ENCODE measurements around the gene ADAM8.
"Not testable (repeated sequence)": the region's sequence is repeated elsewhere in the genome, so short reads cannot be mapped to it uniquely, and the experiment has no call there.

Gene ADAM8

DNA sequence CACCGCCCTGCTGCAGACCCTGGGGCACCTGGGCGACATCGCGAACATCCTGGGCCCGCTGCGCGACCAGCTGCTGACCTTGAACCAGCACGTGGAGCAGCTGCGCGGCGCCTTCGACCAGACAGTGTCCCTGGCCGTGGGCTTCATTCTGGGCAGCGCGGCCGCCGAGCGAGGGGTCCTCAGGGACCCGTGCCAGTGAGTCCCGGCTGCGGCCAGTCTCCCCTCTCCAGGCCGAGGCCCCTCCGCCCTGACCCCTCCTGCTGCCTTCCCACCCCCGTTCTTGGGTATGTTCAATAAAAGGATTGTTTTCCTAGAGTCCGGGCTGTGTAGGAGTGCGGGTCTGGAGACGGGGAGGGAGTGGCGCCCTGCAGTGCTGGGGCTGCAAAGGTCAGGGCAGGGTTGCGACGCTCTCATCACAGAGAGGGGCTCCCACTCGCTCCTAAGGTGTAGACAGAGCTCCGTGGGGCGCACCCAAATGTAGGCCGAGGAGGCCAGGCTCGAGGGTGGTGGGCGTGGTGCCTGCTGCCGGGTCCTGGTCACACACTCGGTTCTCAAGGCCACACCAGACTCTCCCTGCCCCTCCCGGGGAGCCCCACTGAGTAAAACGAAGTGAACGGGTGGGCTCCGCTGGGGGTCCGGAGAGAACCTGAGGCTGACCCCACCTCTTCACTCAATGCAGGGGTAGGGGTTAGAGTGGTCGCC lies 45.3 kb downstream of the ADAM8 start:
- DNase-seq (ENCODE audit: low read depth): no peak

DNA sequence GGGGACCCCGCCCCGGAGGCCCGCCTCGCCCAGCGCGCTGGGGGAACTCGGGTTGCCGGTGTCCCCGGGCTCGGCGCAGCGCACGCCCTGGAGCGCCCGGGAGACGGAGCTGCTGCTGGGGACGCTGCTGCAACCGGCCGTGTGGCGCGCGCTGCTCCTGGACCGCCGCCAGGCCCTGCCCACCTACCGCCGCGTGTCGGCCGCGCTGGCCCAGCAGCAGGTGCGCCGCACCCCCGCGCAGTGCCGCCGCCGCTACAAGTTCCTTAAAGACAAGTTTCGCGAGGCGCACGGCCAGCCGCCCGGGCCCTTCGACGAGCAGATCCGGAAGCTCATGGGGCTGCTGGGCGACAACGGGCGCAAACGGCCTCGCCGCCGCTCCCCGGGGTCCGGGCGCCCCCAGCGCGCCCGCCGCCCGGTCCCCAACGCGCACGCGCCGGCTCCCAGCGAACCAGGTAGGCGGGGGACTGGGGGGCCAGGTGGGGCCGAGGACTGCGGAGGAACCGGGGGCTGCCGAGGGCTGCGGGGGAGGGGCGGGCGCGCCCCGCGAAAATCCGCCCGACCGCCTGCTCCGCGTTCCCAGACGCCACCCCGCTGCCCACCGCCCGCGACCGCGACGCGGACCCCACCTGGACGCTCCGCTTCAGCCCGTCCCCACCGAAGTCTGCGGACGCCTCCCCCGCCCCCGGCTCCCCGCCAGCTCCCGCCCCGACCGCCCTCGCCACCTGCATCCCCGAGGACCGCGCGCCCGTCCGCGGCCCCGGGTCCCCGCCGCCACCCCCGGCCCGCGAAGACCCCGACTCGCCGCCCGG lies 46.1 kb downstream of the ADAM8 start:
- DNase-seq (ENCODE audit: low read depth): no peak

GRCh38 chr10:133230044-133230361 lies 46.7 kb downstream of the ADAM8 start, which contains the start of gene UTF1:
TSS of gene UTF1 (plus strand) at chr10:133230217. CDS start at chr10:133230289, 72 bp downstream.
- no peak for DNase-seq (ENCODE audit: low read depth)

DNA sequence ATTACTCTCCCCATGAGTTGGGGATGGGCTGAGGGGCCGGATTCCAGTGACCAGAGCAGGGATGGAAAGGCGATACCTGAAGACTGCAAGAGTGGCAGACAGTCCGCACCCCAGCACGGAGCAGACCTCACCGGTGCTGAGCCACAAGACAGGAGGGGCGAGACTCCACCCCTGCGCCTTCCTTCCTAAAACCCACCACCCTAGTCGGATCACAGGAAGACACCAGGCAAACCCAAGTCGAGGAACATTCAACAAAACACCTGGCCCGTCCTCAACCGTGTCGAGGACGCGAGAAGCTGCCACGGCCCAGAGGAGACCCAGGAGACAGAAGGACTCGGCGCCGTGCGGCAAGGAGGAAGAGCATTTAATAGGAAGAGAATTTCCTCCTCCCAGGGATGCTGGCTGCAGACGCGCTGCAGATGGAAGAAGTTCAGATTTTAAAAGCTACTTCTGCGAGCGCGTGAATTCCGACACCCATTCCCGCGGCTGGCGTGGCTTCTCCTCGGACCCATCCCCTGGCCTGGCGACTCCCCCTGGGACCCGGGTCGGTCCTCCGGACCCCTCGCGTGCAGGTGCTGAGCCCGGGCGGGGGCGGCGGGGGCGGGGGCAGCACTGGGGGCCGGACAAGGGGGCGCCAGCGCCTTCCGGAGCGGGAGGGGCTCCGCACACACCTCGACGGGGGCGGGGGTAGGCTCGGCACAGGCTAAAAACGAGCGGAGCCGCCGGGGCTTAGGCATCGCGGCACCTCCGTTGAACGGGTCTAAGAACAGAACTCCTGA lies 47.2 kb downstream of the ADAM8 start:
- DNase-seq (ENCODE audit: low read depth): no peak

GRCh38 chr10:133227256-133227655 lies 49.4 kb downstream of the ADAM8 start:
- DNase-seq (ENCODE audit: low read depth): no peak

- DNase-seq (ENCODE audit: low read depth): no peak
Measured at GRCh38 chr10:133226251-133226808, 50.3 kb downstream of the ADAM8 start.

- DNase-seq (ENCODE audit: low read depth): no peak
Measured at GRCh38 chr10:133225707-133226191, 50.9 kb downstream of the ADAM8 start.

- DNase-seq (ENCODE audit: low read depth): no peak
Measured at GRCh38 chr10:133224756-133225372, 51.8 kb downstream of the ADAM8 start.

DNA sequence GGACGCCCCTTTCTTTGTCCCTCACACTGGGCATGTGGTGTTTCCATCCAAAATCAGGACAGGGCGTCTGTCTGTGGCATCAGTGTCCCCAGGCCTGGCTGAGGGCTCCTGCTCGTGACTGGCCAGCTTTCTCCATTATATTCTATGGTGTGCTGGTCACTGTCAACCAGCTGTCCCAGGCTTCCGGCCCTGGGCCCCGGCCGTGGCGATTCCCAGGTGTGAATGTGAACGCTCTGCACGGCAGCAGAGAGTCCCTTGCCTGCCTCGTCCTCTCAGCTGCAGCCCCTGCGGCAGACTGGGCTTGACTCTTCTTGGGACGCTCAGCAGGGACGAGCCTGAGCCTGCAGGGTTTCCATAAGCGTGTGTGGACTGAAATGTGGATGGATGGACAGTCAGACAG lies 52.6 kb downstream of the ADAM8 start:
- no peak for DNase-seq (ENCODE audit: low read depth)

DNA sequence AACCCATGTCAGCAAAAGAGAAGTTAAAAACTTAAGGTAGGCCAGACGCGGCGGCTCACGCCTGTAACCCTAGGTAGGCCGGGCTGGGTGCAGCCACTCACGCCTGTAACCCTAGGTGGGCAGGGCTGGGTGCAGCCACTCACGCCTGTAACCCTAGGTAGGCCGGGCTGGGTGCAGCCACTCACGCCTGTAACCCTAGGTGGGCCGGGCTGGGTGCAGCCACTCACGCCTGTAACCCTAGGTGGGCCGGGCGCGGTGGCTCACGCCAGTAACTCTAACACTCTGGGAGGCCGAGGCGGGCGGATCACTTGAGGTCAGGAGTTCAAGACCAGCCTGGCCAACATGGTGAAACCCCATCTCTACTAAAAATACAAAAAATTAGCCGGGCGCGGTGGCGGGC lies 54.9 kb downstream of the ADAM8 start:
- not testable (repeated sequence) for DNase-seq (ENCODE audit: low read depth)

DNA sequence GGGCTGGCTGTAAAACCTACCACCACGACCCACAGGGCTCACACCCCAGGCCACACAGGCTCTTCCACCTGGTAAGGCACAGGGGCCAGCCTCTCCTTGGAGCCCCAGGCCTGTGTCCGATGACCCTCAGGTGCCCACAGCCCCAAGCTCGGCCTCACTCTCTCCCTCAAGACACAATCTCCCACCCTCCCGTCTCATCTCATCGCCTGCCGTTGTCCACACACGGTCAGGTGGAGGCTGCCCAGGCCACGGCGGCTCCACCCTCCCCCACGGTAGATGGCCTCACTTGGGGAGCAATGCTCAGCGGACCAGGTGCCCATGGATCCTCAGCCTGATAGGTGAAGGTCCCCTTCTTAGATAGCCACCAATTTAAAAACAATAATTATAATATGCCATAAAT lies 55.3 kb downstream of the ADAM8 start:
- no peak for DNase-seq (ENCODE audit: low read depth)

DNA sequence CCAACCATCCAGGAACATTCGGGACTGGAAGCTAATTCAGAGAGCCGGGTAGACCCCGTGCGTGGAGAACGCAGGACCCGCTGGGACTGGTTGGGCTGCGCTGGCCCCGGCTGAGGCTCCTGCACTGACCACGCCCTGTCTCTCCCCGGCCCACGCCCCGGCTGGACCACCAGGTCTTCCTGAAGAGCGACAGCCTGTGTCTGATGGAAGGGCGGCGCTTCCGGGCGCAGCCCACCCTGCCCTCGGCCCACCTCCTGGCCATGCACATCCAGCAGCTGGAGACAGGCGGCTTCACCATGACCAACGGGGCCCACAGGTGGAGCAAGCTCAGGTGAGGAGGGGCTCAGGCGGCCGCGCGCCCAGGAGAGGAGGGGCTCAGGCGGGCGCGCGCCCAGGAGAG lies 56.9 kb downstream of the ADAM8 start:
- DNase-seq (ENCODE audit: low read depth): no peak

- no peak for DNase-seq (ENCODE audit: low read depth)
Measured at GRCh38 chr10:133218891-133219290, 57.8 kb downstream of the ADAM8 start.

DNA sequence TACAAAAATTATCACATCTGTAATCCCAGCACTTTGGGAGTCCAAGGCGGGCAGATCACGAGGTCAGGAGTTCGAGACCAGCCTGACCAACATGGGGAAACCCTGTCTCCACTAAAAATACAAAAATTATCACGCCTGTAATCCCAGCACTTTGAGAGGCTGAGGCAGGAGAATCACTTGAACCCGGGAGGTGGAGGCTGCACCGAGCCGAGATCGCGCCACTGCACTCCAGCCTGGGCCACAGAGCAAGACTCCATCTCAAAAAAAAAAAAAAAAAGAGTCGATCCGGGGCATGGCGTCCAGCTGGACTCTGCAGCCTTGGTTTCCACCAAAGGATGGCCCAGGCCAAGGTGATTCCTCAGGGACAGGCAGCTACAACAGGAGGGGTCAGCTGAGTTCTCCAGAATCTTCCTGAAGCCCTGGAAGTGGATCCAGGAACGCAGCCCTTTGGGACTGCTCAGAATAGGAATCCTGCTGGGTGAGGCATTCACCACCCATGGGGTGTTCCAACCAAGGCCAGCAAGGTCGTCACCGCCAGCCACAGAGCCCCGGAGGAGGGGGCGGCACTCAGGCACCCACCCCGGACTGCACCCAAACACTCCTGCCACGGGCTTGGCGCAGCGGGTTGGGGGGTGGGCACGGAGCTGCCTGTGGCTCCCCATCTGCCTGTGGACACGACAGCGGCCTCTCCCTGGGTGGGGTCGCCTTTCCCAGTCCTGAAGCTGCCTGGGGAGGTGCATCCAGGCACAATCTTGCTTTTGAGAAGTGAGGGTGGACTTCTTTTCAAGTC lies 58.7 kb downstream of the ADAM8 start:
- DNase-seq (ENCODE audit: low read depth): no peak

DNA sequence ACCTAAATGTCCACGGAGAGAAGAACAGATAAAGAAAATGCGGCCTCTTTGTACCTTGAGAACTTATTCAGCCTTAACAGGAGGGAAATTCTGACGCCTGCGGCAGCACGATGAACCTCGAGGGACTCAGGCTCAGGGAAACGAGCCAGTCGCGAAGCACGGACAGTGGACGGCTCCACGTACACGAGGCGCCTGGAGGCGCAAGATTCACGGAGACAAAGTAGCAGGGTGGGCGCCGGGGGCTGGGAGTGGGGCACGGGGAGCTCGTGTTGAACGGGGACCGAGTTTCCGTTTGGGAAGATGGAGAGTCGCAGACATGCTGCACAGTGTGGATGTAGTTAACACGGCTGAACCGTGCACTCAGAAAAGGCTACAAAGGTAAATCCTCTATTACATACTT lies 59.9 kb downstream of the ADAM8 start:
- no peak for DNase-seq (ENCODE audit: low read depth)

DNA sequence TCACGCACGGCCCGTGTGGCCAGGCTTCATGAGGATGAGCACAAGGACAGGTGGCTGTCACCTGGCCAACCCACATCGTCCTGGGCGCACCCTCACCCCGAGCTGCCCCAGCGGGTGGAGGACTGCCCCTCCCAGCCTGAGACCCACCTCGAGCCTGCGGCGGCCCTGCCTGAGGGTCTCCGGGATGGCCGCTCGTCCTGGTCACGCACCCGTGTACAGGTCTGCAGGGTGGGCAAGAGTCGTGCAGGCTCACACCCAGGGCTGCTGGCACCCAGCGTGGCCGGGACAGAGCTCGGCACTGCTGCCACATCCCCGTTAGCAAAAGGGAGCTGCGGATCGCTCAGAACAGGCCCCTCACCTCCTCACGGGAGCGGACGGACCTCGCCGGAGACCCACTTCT lies 61.1 kb downstream of the ADAM8 start:
- DNase-seq (ENCODE audit: low read depth): no peak

GRCh38 chr10:133214468-133215410 lies 61.9 kb downstream of the ADAM8 start:
- DNase-seq (ENCODE audit: low read depth): no peak

DNA sequence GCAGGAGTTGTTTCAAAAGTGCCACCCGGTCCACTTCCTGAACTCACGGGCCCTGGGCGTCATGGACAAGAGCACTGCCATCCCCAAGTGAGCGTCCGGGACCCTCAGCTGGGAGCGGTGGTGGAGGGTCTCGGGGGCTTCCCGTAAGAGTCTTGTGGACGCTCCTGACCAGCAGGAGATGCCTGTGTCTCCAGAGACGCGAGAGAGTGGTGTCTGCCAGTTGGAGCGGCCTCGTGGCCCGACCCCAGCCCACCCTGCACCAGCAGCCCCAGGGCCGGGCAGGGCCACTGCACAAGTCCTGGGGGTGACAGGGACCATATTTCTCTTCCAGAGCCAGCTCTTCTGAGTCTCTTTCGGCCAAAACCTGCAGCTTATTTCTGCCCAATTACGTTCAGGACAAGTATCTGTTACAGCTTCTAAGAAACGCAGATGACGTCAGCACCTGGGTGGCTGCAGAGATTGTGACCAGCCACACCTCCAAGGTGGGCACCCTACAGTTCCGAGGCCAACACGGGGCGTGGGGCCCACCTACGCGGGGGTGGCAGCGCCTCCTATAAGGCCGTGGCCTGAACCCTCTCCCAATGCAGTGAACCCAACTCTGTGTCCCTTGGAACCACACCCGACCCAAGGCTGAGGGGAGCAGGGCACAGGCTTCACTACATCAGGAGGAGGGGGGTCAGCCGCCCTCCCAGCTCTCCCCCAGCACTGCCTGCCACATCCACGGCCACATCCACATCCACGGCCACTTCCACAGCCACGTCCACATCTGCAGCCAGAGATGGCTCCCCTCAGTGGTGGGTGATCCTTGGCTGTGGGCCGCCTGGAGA lies 62.8 kb downstream of the ADAM8 start:
- no peak for DNase-seq (ENCODE audit: low read depth)

DNA sequence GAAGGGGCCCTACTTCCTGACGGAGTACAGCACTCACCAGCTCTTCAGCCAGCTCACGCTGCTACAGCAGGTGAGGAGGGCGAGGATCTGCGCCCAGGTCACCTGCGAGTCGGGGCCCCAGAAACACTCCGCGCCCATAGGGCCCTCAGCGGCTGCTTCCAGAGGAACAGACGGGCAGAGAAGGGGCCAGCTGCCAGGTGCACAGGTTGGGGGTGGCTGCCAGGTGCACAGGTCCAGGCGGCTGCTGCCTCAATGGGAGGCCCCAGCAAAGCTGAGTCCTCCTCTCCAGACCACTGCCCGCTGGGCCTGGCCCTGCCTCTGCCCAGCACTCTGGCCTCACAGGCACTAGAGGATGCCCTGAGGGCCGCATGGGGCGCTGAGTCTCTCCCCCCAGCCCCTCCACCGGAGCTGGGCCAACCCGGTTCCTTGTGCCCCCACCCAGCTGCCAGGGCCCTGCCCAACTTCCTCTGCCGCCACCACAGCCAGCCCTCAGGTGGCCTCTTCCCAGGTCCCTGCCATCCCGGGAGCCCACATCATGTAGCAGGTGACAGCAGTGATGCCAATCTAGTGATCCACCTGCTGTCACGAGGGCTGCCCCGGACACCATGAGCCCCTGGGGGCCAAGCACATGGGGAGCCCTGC lies 63.7 kb downstream of the ADAM8 start:
- no peak for DNase-seq (ENCODE audit: low read depth)

Measured in HS-5 (cell line).